Measurements from ENCODE around the gene PAH.

Gene PAH

DNA sequence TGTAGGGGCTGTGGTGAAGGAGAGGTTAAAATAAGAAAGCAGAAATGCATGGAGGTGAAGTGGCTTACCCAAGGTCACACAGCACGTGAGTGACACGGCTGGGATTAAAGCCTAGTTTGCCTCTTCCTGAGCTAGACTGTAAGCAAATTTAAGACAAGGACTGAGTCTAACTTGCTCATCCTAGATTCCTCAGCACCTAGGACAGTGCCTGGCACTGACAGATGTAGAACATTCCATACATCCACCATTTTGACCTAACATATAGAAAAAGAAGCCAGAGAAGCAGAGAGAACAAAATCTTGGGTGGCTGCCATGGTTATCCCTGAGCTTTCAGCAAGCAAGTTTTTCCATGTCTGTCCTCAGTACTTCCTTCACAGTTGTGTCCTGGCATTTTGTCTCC is 110.5 kb downstream of the PAH start:
- CTCF ChIA-PET = interaction anchor here (1.8 kb wide), 1 partner anchor 37 kb away, joined by 5 read pairs; no protein-coding TSS in a partner anchor
- Mint-ChIP-seq H3K9me3 (no peaks in the 10 kb centered on the region), H3K27ac (no peak overlapping the region), H3K4me3 (no peak overlapping the region), H3K27me3 (no peaks in the 10 kb centered on the region), H3K4me1 (no peaks in the 10 kb centered on the region), H3K36me3 (no peaks in the 10 kb centered on the region)
- no peak for DNase-seq

DNA sequence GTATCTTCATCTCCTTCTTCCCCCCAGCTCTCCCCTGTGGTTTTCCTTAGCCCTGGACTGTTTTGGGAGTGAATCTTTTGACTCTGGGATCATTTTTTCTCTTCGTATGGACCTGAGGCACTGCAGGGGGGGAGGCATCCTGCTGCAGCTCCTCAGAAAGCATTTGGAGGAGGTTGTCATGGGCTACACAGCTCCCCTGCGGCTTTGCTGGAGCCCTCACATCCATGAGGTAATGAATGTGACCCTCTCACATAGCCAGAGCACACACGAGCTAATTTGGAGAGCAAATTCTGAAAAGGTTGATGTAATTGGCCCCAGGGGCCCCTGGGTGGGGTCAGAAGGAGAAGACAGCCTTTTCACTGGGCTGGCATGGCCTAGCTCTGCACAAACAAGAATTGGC is 110.9 kb downstream of the PAH start:
- Mint-ChIP-seq H3K4me1 (no peaks in the 10 kb centered on the region), H3K27me3 (no peaks in the 10 kb centered on the region), H3K4me3 (no peak overlapping the region), H3K36me3 (no peaks in the 10 kb centered on the region), H3K9me3 (no peaks in the 10 kb centered on the region), H3K27ac (no peak overlapping the region)
- no peak for DNase-seq
- CTCF ChIA-PET = interaction anchor here (1.2 to 1.8 kb wide), 2 partner anchors 11 to 37 kb away, joined by 5 read pairs; no protein-coding TSS in a partner anchor

DNA sequence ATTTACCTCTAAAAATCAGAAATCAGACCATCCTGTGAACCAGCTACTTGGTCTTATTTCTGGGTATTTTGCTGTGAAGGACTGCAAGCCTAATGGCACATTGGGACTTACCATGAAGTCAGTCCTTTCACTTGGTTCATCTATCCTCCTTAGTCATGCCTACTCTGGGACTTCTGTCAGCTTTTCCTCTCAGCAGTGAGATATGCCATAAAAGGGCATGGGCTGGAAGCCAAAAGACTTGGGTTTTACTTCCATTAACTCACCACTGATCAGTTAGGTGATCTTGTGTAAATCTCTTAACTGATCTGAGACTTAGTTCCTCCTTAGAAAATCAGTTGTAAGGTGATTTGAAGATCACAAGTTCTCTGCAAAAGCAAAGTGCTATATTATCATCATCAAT is 116.5 kb downstream of the PAH start:
- Mint-ChIP-seq H3K9me3 (no peaks in the 10 kb centered on the region), H3K27me3 (no peaks in the 10 kb centered on the region), H3K4me1 (no peaks in the 10 kb centered on the region), H3K4me3 (no peak overlapping the region), H3K27ac (no peak overlapping the region), H3K36me3 (no peaks in the 10 kb centered on the region)
- CTCF ChIA-PET = no interaction called here
- DNase-seq = no peak

DNA sequence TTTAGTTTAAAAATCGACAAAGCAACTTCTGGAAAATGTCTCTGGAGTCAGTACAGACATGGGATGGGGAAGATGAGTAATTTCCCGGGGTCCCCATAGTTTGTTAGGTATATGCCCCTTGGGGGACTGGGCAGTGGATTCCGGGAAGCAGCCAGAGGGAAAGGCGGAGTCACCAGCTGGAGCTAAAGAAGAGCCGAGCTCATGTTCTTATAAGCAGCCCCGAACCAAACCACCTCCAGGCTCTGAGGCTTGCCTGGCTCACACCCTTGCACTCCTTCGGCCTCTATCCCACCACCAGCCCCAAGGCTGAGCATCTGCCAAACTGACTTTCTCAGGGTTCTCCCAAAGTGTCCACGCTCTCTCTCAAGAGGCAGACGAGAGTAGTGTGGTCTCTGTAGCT is 117.8 kb downstream of the PAH start:
- no peaks in the 10 kb centered on the region for H3K27me3 Mint-ChIP-seq
- no peak for DNase-seq
- no peaks in the 10 kb centered on the region for H3K4me1 Mint-ChIP-seq
- H3K9me3 Mint-ChIP-seq = no peaks in the 10 kb centered on the region
- CTCF ChIA-PET = no interaction called here
- H3K4me3 Mint-ChIP-seq = no peak overlapping the region
- H3K36me3 Mint-ChIP-seq = no peaks in the 10 kb centered on the region
- no peak overlapping the region for H3K27ac Mint-ChIP-seq

DNA sequence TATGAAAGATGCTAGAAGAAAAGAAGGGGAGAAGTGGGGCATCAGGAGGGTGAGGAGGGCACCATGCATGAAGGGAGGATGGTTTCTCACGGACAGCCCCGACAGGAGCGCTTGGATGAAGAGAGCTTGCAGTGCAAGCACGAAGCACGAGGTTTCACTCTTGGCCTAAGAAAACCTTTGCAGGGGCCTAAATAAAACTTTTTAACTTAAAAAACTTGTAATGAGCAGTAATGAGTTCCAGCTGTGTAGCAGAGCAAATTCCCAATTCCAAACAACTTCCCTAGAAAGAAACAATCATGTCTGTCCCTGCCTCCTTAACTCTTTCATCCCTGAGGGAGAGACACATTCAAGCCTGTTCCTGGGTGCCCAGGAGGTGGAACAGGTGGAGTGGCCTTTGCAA is 119.5 kb downstream of the PAH start:
- no peak for DNase-seq
- Mint-ChIP-seq H3K4me3 (no peak overlapping the region), H3K27me3 (no peaks in the 10 kb centered on the region), H3K9me3 (no peaks in the 10 kb centered on the region), H3K4me1 (no peaks in the 10 kb centered on the region), H3K27ac (no peak overlapping the region), H3K36me3 (no peaks in the 10 kb centered on the region)
- CTCF ChIA-PET = no interaction called here

DNA sequence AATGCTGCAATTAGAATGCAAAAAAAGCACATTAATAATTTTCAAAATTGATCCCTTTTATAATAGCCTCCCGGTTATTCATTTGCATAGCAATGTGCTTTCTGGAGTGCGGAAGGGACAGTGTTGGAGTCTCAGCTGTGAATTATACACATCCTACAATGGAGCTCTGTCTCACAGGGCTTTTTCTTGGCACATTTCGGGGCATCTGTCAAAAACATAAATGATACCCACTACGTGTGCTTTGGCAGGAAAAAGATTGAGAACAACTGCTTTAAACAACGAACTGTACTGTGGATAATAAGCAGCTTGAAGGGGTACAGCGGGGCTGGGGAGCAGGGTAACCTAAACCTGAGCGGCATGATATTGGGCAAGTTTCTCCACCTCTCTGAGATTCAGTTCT is 123.1 kb downstream of the PAH start:
- Mint-ChIP-seq H3K9me3 (no peaks in the 10 kb centered on the region), H3K4me3 (no peak overlapping the region), H3K27me3 (no peaks in the 10 kb centered on the region), H3K36me3 (no peaks in the 10 kb centered on the region), H3K27ac (no peak overlapping the region), H3K4me1 (no peaks in the 10 kb centered on the region)
- DNase-seq = no peak
- CTCF ChIA-PET = no interaction called here
